H9 (cell line): ENCODE results near the gene CYP4V2. TPM values are rescaled to one million over a fixed set of nuclear protein-coding genes. Genes with fewer than 3 reads are reported as not detected.
A peak's percentile ranks its signal among the peaks of the same experiment; 100 is the strongest.
"Not testable (repeated sequence)": the region's sequence is repeated elsewhere in the genome, so short reads cannot be mapped to it uniquely, and the experiment has no call there.

ENCODE experiments used
- DNase-seq: peaks from one replicate; pipeline ENCODE4 v3.0.0-alpha.2; 2017
- H2AFZ ChIP-seq: one replicate; pipeline ENCODE4 v1.6.1; 2013; ENCODE audit warnings: mild to moderate bottlenecking, low read length, control low read depth, moderate library complexity
- H2AK5ac ChIP-seq: 2 replicates; pipeline ENCODE4 v1.6.1; 2013; ENCODE audit warnings: low read length, control low read depth, mixed read lengths; ENCODE audit not compliant: insufficient read length
- H2BK120ac ChIP-seq: one replicate; pipeline ENCODE4 v1.6.1; 2013; ENCODE audit warnings: low read depth, mild to moderate bottlenecking, low read length, control low read depth, inconsistent platforms; ENCODE audit not compliant: poor library complexity, severe bottlenecking
- H2BK12ac ChIP-seq: 2 replicates; pipeline ENCODE4 v1.6.1; 2013; ENCODE audit warnings: low read length, control low read depth, mixed read lengths, low read depth; ENCODE audit not compliant: insufficient read length
- H2BK15ac ChIP-seq: 2 replicates; pipeline ENCODE4 v1.6.1; 2013; ENCODE audit warnings: low read depth, low read length, control low read depth
- H2BK20ac ChIP-seq: one replicate; pipeline ENCODE4 v1.6.1; 2013; ENCODE audit warnings: low read depth, mild to moderate bottlenecking, low read length, control low read depth, inconsistent platforms; ENCODE audit not compliant: poor library complexity, severe bottlenecking
- H2BK5ac ChIP-seq: 2 replicates; pipeline ENCODE4 v1.6.1; 2013; ENCODE audit warnings: low read length, control low read depth, mixed read lengths; ENCODE audit not compliant: insufficient read length
- H3K14ac ChIP-seq: 2 replicates; pipeline ENCODE4 v1.6.1; 2013; ENCODE audit warnings: low read length, control low read depth; ENCODE audit not compliant: insufficient read depth
- H3K18ac ChIP-seq: 2 replicates; pipeline ENCODE4 v1.6.1; 2013; ENCODE audit warnings: low read depth, mild to moderate bottlenecking, mixed read lengths, low read length, control low read depth; ENCODE audit not compliant: insufficient read length
- H3K23ac ChIP-seq: 2 replicates; pipeline ENCODE4 v1.6.1; 2013; ENCODE audit warnings: low read length, control low read depth, mixed read lengths, low read depth; ENCODE audit not compliant: insufficient read length
- H3K23me2 ChIP-seq: 2 replicates; pipeline ENCODE4 v1.6.1; 2013; ENCODE audit warnings: low read depth, mild to moderate bottlenecking, mixed read lengths, low read length, control low read depth; ENCODE audit not compliant: insufficient read length, poor library complexity, severe bottlenecking
- H3K27ac ChIP-seq: 2 replicates; pipeline ENCODE4 v1.5.1; 2013; ENCODE audit warnings: low read length, control low read depth, mixed read lengths, low read depth; ENCODE audit not compliant: insufficient read length
- H3K27me3 ChIP-seq: 2 replicates; pipeline ENCODE4 v1.6.1; 2013; ENCODE audit warnings: low read length, control low read depth, inconsistent platforms; ENCODE audit not compliant: insufficient read depth
- H3K4ac ChIP-seq: 2 replicates; pipeline ENCODE4 v1.6.1; 2013; ENCODE audit warnings: low read depth, mild to moderate bottlenecking, control low read depth, inconsistent platforms, low read length, moderate library complexity
- H3K4me1 ChIP-seq: 2 replicates; pipeline ENCODE4 v1.6.1; 2013; ENCODE audit warnings: low read length, control low read depth, inconsistent platforms; ENCODE audit not compliant: insufficient read depth
- H3K4me2 ChIP-seq: 2 replicates; pipeline ENCODE4 v1.6.1; 2013; ENCODE audit warnings: low read length, control low read depth, mixed read lengths; ENCODE audit not compliant: insufficient read length, insufficient read depth
- H3K56ac ChIP-seq: 2 replicates; pipeline ENCODE4 v1.6.1; 2013; ENCODE audit warnings: low read depth, mild to moderate bottlenecking, mixed read lengths, low read length, control low read depth; ENCODE audit not compliant: insufficient read length
- H3K79me1 ChIP-seq: 2 replicates; pipeline ENCODE4 v1.6.1; 2013; ENCODE audit warnings: low read depth, mild to moderate bottlenecking, moderate library complexity, low read length, control low read depth, inconsistent platforms; ENCODE audit not compliant: insufficient read depth, poor library complexity, severe bottlenecking
- H3K79me2 ChIP-seq: 2 replicates; pipeline ENCODE4 v1.6.1; 2013; ENCODE audit warnings: low read length, control low read depth, inconsistent platforms; ENCODE audit not compliant: insufficient read depth
- H3K9ac ChIP-seq: 2 replicates; pipeline ENCODE4 v1.6.1; 2013; ENCODE audit warnings: low read length, control low read depth, mixed read lengths; ENCODE audit not compliant: insufficient read length; ENCODE audit errors: extremely low read depth
- H3K9me3 ChIP-seq: one replicate; pipeline ENCODE4 v1.6.1; 2013; ENCODE audit warnings: low read depth, low read length, inconsistent platforms; ENCODE audit not compliant: control insufficient read depth
- H3T11ph ChIP-seq: one replicate; pipeline ENCODE4 v1.6.1; 2013; ENCODE audit warnings: mild to moderate bottlenecking, low read length, control low read depth, inconsistent platforms
- H4K20me1 ChIP-seq: one replicate; pipeline ENCODE4 v1.6.1; 2013; ENCODE audit not compliant: control insufficient read depth, insufficient read length, insufficient read depth
- H4K5ac ChIP-seq: 2 replicates; pipeline ENCODE4 v1.6.1; 2013; ENCODE audit warnings: low read depth, mild to moderate bottlenecking, mixed read lengths, low read length, control low read depth; ENCODE audit not compliant: insufficient read length
- H4K8ac ChIP-seq: replicated peaks from 2 replicates; pipeline ENCODE4 v1.6.1; 2013; ENCODE audit warnings: low read length, control low read depth, mixed read lengths, low read depth; ENCODE audit not compliant: insufficient read length
- H4K91ac ChIP-seq: 2 replicates; pipeline ENCODE4 v1.6.1; 2013; ENCODE audit warnings: low read depth, mild to moderate bottlenecking, moderate library complexity, mixed read lengths, low read length, control low read depth; ENCODE audit not compliant: insufficient read length
- H3K27ac Mint-ChIP-seq, 3 experiments: 2 replicates in 2 of 3; 3 replicates in 1 of 3; pipeline ENCODE4 v1.8.0; 2020 to 2021; ENCODE audit warnings: mixed read lengths in 3 of 3, mild to moderate bottlenecking in 1 of 3, moderate library complexity in 1 of 3
- H3K27me3 Mint-ChIP-seq: 2 replicates; pipeline ENCODE4 v1.8.0; 2021; ENCODE audit warnings: low read depth, mild to moderate bottlenecking, moderate library complexity, mixed read lengths
- H3K36me3 Mint-ChIP-seq, 3 experiments: 2 replicates in 2 of 3; 3 replicates in 1 of 3; pipeline ENCODE4 v1.8.0; 2020 to 2021; ENCODE audit warnings: low read depth in 3 of 3, mixed read lengths in 3 of 3; ENCODE audit not compliant: insufficient read depth in 1 of 3
- H3K4me1 Mint-ChIP-seq, 2 experiments: 2 replicates each; pipeline ENCODE4 v1.8.0; 2020; ENCODE audit warnings: mixed read lengths in 2 of 2
- H3K4me3 Mint-ChIP-seq, 2 experiments: 2 replicates in 1 of 2; 3 replicates in 1 of 2; pipeline ENCODE4 v1.8.0; 2020 to 2021; ENCODE audit warnings: mild to moderate bottlenecking in 2 of 2, mixed read lengths in 2 of 2, moderate library complexity in 1 of 2
- H3K9me3 Mint-ChIP-seq, 2 experiments: 2 replicates in 1 of 2; 3 replicates in 1 of 2; pipeline ENCODE4 v1.8.0; 2020; ENCODE audit warnings: mild to moderate bottlenecking in 2 of 2, mixed read lengths in 2 of 2, moderate library complexity in 1 of 2
- CTCF ChIP-seq: fragments of 200-600 bp; sonication (generic); conservative IDR thresholded peaks from 3 replicates; pipeline ENCODE4 v1.8.0; 2021; ENCODE audit warnings: antibody characterized with exemption, mild to moderate bottlenecking
- WGBS: extraction: QIAGEN DNeasy Blood & Tissue Kit; methylation state at CpG from one replicate; pipeline ENCODE4 v1.1.7; 2013; ENCODE audit warnings: missing lambda C conversion rate, low lambda C conversion rate, mixed read lengths; ENCODE audit not compliant: insufficient read length; ENCODE audit errors: extremely low coverage; 5-methylcytosine and 5-hydroxymethylcytosine counted together
- total RNA-seq: library from RNA; stranded (reverse); gene quantifications from 2 replicates; pipeline ENCODE4 v1.2.1, GENCODE V29; 2021

Gene CYP4V2
- total RNA-seq, 1 experiment from 2014 or later, result 1.0 TPM

GRCh38 chr4:186244835-186245234, 53.5 kb downstream of the CYP4V2 start:
- Histone ChIP-seq H2BK12ac (no peak overlapping the region), H3K23me2 (peaks cover 3% of the 10 kb centered on the region), H4K8ac (no peak overlapping the region), H3K4me1 (peaks cover 2% of the 10 kb centered on the region), H3K9ac (peak overlapping the region; percentile 63), H2BK120ac (no peak overlapping the region), H3K56ac (no peak overlapping the region), H2AFZ (no peak overlapping the region), H2BK15ac (no peak overlapping the region), H3K23ac (no peak overlapping the region), H3K79me1 (no peaks in the 10 kb centered on the region), H3T11ph (no peak overlapping the region), H3K27ac (peak overlapping the region; percentile 7), H4K91ac (no peak overlapping the region), H3K79me2 (peaks cover 18% of the 10 kb centered on the region; the same call in 1 of the 2 replicates), H3K14ac (no peak overlapping the region), H4K5ac (no peak overlapping the region), H3K4ac (no peak overlapping the region), H3K9me3 (no peaks in the 10 kb centered on the region), H3K18ac (no peak overlapping the region), H2BK20ac (no peak overlapping the region), H3K27me3 (no peaks in the 10 kb centered on the region), H2AK5ac (no peak overlapping the region), H2BK5ac (no peak overlapping the region), H4K20me1 (peaks cover 2% of the 10 kb centered on the region), H3K4me2 (peak overlapping the region; percentile 59)
- Mint-ChIP-seq H3K9me3 (peaks cover 2 to 3% of the 10 kb centered on the region in 2 experiments), H3K4me3 (no peak overlapping the region), H3K27ac (no peak overlapping the region), H3K27me3 (no peaks in the 10 kb centered on the region; the same call in 1 of the 2 replicates), H3K4me1 (peaks cover 18 to 27% of the 10 kb centered on the region in 2 experiments), H3K36me3 (peaks cover 0 to 2% (median 0%) of the 10 kb centered on the region in 3 experiments; a peak in 2 of 7 replicates)
- WGBS, result no CpG with 5 or more reads among the region's 5 CpGs
- TF ChIP-seq CTCF, result no peak
- no peak for DNase-seq

- Histone ChIP-seq H3K4me1 (peaks cover 12% of the 10 kb centered on the region), H3K14ac (peak overlapping the region; percentile 32; the same call in 1 of the 2 replicates), H3K79me2 (peaks cover 18% of the 10 kb centered on the region; the same call in 1 of the 2 replicates), H3K4me2 (peak overlapping the region; percentile 63), H2BK5ac (peak overlapping the region; percentile 59), H3K27ac (peak overlapping the region; percentile 99), H3K56ac (peak overlapping the region; percentile 31), H3K9ac (peak overlapping the region; percentile 99)
- DNase-seq, H3K4ac ChIP-seq, H3K9me3 Mint-ChIP-seq, H2AFZ ChIP-seq, H3K9me3 ChIP-seq, H3K4me3 Mint-ChIP-seq, H4K5ac ChIP-seq, H2AK5ac ChIP-seq, H3K23me2 ChIP-seq, H4K91ac ChIP-seq, H3K23ac ChIP-seq, H3K79me1 ChIP-seq, H3K27me3 ChIP-seq, H3T11ph ChIP-seq, H4K8ac ChIP-seq, H3K18ac ChIP-seq, H2BK20ac ChIP-seq, H2BK120ac ChIP-seq, H2BK15ac ChIP-seq, H3K36me3 Mint-ChIP-seq, H2BK12ac ChIP-seq, H4K20me1 ChIP-seq, H3K27me3 Mint-ChIP-seq: not testable (repeated sequence)
- Mint-ChIP-seq H3K27ac (peak overlapping the region in 1 of 3 experiments; percentile 40; a peak in 6 of 7 replicates), H3K4me1 (peaks cover 42 to 47% of the 10 kb centered on the region in 2 experiments)
- WGBS, result no CpG with 5 or more reads among the region's 9 CpGs
These were observed 55.8 kb downstream of the CYP4V2 start for GRCh38 chr4:186247062-186247752.
